GM19452 (cell line): ENCODE results near the gene TCERG1.
A peak's percentile ranks its signal among the peaks of the same experiment; 100 is the strongest.
"Not testable (repeated sequence)": the region's sequence is repeated elsewhere in the genome, so short reads cannot be mapped to it uniquely, and the experiment has no call there.

Source experiments
- ATAC-seq: cut with Tn5 transposase; IDR thresholded peaks from one replicate; pipeline ENCODE4 v1.9.1; 2021; ENCODE audit not compliant: unreplicated experiment

TCERG1 gene

GRCh38 chr5:146519554-146519953 is 72.4 kb downstream of the TCERG1 start:
- no peak for ATAC-seq

DNA sequence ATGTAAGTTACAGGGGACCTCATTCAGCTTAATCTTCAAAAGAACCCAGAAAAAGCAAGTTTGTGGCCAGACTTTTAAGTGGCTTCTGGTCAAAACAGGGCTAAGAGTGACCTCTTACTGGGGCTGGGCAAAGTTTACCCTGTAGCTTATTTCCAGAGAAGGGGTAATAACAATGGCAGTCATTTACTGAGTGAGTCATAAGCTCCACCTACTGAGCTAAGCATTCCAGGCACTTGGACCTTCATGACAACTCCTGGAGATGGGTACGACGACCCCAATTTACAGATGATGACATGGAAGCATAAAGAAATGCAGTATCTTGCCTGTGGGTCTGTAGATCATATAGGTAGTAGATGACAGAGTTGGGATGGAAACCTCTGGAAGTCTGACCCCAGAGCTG is 73.6 kb downstream of the TCERG1 start:
- no peak for ATAC-seq

DNA sequence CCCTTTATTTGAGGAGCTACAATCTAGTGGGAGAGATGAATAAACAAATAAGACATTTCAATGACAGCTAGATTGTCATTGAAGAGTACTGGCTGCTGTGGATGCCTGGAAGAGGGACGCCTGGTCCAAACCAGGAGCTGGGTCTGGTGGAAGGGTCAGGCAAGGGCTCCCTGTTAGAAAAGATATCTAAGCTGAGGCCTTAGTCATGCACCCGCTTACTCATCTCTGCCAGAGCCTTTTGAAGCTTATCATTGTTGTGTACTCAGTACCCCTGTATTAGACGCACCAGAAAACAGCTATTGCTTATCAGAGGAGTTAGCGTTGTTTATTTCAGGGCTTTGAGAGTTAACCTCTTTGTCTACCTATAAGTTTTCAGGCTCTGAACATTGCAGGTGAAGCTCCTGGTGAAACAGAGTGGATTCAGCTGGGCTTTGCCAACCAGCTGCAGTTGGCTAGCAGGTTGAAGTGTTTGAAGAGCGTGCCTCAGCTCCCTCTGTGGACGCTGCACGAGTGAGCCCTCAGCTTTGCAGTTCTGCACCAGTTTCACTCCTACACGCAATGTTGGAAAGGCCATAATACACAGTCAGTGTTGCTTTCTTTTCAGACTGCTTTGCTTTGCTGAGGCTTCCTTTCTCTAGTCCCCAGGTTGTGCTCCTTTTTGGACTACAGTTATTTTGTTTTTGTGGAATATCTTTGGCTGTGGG is 74.4 kb downstream of the TCERG1 start:
- ATAC-seq, result no peak

- no peak for ATAC-seq
These were observed 76.6 kb downstream of the TCERG1 start for GRCh38 chr5:146523698-146524097.

- no peak for ATAC-seq
These were observed 80.7 kb downstream of the TCERG1 start for GRCh38 chr5:146527785-146528184.

GRCh38 chr5:146528236-146528635 is 81.1 kb downstream of the TCERG1 start:
- ATAC-seq, result no peak

- no peak for ATAC-seq
These were observed 82.9 kb downstream of the TCERG1 start for GRCh38 chr5:146529984-146530383.

GRCh38 chr5:146533260-146533857 is 86.2 kb downstream of the TCERG1 start:
- peak; percentile 96 for ATAC-seq

- no peak for ATAC-seq
These were observed 86.7 kb downstream of the TCERG1 start for GRCh38 chr5:146533882-146534281.

GRCh38 chr5:146538432-146538831 is 91.3 kb downstream of the TCERG1 start:
- ATAC-seq, result no peak

GRCh38 chr5:146539973-146540372 is 92.8 kb downstream of the TCERG1 start:
- no peak for ATAC-seq

DNA sequence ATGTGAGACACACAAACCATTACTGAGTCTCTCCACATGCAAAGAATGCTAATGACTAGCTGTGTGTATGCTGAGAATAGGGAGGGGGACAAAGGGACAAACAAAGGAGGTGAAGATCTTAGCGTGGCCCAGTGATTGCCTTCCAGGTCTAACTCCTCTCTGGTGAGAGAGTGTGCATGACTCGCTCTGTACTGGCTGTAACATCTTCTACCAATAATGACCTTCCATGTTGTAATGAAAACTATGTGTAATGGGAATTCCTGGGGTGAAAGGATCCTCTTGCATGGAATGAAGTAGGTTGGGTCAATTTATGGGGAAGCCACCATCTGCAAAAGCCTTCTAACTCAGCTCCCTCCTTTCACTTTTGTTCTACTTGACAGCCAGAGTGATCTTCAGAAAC is 93.3 kb downstream of the TCERG1 start:
- ATAC-seq, result no peak

DNA sequence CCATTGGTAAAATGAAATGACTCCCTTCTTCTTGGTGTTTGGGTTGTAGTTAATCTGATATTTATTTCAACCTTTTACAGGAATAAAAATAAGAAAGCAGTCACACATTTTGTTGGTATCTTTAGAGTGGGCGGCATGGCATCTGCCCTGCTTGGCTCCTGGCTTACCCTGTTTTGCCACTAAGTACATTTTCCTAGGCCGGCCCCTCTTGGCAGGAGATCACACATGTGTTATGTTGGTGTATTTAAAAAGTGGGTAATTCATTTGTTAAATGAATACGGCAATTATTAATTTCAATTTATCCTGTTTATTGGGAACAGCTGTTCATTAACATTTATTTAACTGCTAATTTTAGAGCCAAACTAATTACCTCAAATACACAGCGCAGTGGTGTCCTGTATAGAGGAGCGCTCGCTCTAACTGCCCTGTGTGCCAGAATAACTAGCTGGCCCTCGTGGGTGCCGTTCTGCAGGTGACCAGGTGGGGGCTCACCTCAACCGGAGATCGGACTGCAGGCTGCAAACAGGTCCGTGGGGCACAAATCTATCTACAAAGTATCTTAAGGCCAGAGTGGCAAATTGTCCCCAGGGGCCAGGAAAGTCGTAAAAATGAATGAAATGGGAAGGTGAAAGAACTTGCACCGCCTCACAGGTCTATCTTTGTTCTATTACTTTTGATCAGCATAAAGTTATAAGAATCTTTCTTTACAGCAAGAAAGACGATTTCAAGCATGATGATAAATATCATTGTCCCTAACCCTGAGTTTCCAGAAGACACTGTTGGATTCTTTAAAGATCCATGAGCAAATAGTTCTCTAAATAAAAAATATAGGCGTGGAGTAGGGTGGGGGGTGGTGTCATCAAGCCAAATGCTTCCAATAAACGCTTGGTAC is 95.1 kb downstream of the TCERG1 start:
- peak; percentile 99 for ATAC-seq

- no peak for ATAC-seq
These were observed 97.1 kb downstream of the TCERG1 start for GRCh38 chr5:146544232-146544631.

DNA sequence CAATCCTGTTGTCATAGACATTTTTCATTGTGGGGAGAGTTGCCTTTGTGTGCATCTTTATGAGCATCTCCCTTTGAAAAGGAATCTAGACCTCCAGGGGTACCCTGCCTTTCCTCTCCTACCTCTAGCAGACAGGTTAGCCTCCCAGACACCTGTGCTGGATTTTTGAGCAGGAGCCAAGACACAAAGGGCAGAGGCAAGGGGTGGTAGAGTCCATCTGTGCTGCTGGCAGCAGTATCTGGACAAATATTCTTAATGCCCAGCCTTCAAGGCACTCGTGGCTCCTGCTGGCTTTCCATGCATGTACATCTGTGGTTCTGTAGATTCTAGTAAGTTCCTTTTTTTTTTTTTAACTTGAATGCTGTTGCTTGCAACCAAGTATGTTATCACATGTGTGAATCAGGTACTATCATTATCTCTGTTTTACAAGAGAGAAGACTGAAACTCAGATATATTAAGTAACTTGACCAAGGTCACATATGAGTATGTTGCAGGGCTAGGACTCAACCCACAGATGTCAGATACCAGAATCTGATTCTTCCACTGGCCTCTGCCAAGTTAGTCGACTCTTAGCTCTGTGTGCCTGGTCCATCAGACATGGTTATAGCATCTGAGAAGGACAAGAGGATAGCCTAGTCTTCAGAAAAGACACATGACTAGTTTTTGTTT is 101.8 kb downstream of the TCERG1 start:
- ATAC-seq, result no peak

GRCh38 chr5:146549615-146550014 is 102.5 kb downstream of the TCERG1 start:
- ATAC-seq, result no peak

GRCh38 chr5:146553446-146553845 is 106.3 kb downstream of the TCERG1 start:
- ATAC-seq, result no peak

DNA sequence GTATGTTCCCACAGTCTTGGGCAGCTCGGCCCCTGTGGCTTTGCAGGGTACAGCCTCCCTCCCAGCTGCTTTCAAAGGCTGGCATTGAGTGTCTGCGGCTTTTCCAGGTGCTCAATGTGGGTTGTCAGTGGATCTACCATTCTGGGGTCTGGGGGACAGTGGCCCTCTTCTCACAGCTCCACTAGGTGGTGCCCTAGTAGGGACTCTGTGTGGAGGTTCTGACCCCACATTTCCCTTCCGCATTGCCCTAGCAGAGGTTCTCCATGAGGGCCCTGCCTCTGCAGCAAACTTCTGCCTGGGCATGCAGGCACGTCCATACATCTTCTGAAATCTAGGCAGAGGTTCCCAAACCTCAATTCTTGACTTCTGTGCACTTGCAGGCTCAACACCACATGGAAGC is 109.8 kb downstream of the TCERG1 start:
- ATAC-seq, result not testable (repeated sequence)

- ATAC-seq, result no peak
These were observed 113.2 kb downstream of the TCERG1 start for GRCh38 chr5:146560205-146560812.
